Kidney epithelial cell (primary cell): ENCODE measurements around the gene MEGF6. TPM values are rescaled to one million over a fixed set of nuclear protein-coding genes. Genes with fewer than 3 reads are reported as not detected.

ENCODE experiments used
- DNase-seq: peaks from one replicate; pipeline ENCODE4 v3.0.0-alpha.2; 2010; ENCODE audit warnings: low read depth
- H3K27me3 ChIP-seq: 2 replicates; pipeline ENCODE4 v1.6.0; 2011; ENCODE audit warnings: low read length; ENCODE audit not compliant: control insufficient read depth, insufficient read depth
- H3K36me3 ChIP-seq: 2 replicates; pipeline ENCODE4 v1.5.1; 2011; ENCODE audit warnings: low read length; ENCODE audit not compliant: control insufficient read depth, insufficient read depth
- H3K4me3 ChIP-seq: 2 replicates; pipeline ENCODE4 v1.5.1; 2011; ENCODE audit warnings: low read depth, mild to moderate bottlenecking, control low read depth, low read length
- CTCF ChIP-seq: IDR thresholded peaks from 2 replicates; pipeline ENCODE4 v1.5.1; 2011; ENCODE audit warnings: mild to moderate bottlenecking, moderate library complexity, low read length, control low read depth, inconsistent platforms; ENCODE audit not compliant: insufficient read depth, poor library complexity, severe bottlenecking
- total RNA-seq: library from RNA; depleted of rRNA; stranded (reverse); fragments of >200 nt; gene quantifications from 2 replicates; pipeline ENCODE4 v1.2.3, GENCODE V29; 2015

The MEGF6 gene
- total RNA-seq, 1 donor from 2014 or later: 13.1 TPM

GRCh38 chr1:3450202-3450863 lies 161.0 kb downstream of the MEGF6 start:
- no peak for TF ChIP-seq CTCF

GRCh38 chr1:3444736-3445135 lies 166.6 kb downstream of the MEGF6 start:
- Histone ChIP-seq H3K27me3 (peaks cover 26% of the 10 kb centered on the region), H3K36me3 (no peaks in the 10 kb centered on the region), H3K4me3 (no peak overlapping the region)
- TF ChIP-seq CTCF: no peak
- DNase-seq: no peak

More at GRCh38 chr1:3450202-3450863, 161.0 kb downstream of the MEGF6 start:
- no peak for DNase-seq
- Histone ChIP-seq H3K27me3 (peaks cover 9% of the 10 kb centered on the region), H3K4me3 (no peak overlapping the region), H3K36me3 (no peaks in the 10 kb centered on the region)

- TF ChIP-seq CTCF: no peak
These were observed 167.0 kb downstream of the MEGF6 start for GRCh38 chr1:3444298-3444697.

GRCh38 chr1:3443807-3444206 lies 167.5 kb downstream of the MEGF6 start:
- no peak overlapping the region for H3K4me3 ChIP-seq
- H3K36me3 ChIP-seq: no peaks in the 10 kb centered on the region
- H3K27me3 ChIP-seq: peaks cover 26% of the 10 kb centered on the region
- no peak for DNase-seq
- no peak for TF ChIP-seq CTCF

More at GRCh38 chr1:3444298-3444697, 167.0 kb downstream of the MEGF6 start:
- peaks cover 26% of the 10 kb centered on the region for H3K27me3 ChIP-seq
- no peak overlapping the region for H3K4me3 ChIP-seq
- H3K36me3 ChIP-seq: no peaks in the 10 kb centered on the region
- DNase-seq: no peak

- no peak overlapping the region for H3K4me3 ChIP-seq
- peaks cover 26% of the 10 kb centered on the region for H3K27me3 ChIP-seq
- TF ChIP-seq CTCF: no peak
- no peaks in the 10 kb centered on the region for H3K36me3 ChIP-seq
- DNase-seq: no peak
These were observed 168.4 kb downstream of the MEGF6 start for GRCh38 chr1:3442901-3443300.

- Histone ChIP-seq H3K27me3 (peaks cover 26% of the 10 kb centered on the region), H3K36me3 (no peaks in the 10 kb centered on the region), H3K4me3 (no peak overlapping the region)
- no peak for TF ChIP-seq CTCF
- DNase-seq: no peak
These were observed 169.0 kb downstream of the MEGF6 start for GRCh38 chr1:3442331-3442730.
